ENCODE results near the gene GPR22. TPM values are rescaled to one million over a fixed set of nuclear protein-coding genes. Genes with fewer than 3 reads are reported as not detected.

GPR22 gene
- total and polyA plus RNA-seq, 3 donors from 2014 or later: 0.11 TPM; not detected in 2

- Histone ChIP-seq H3K27ac (no peak overlapping the region), H3K9me3 (no peaks in the 10 kb centered on the region), H3K27me3 (no peaks in the 10 kb centered on the region), H3K4me3 (no peak overlapping the region), H3K4me1 (no peaks in the 10 kb centered on the region), H3K36me3 (ENCODE audit: low read depth, missing control alignments) (no peaks in the 10 kb centered on the region)
- no peak for DNase-seq
- TF ChIP-seq CTCF (IDR thresholded peaks at IDR 0.05) (no peak), POLR2A (IDR thresholded peaks at IDR 0.05) (no peak)
- intact Hi-C loops (cut with DNase I; ENCODE audit: low total_unique reads): no loop called here
- 88 to 92% methylated on average over 1 of the region's 1 CpG for WGBS, 2 donors
These were observed 34.1 kb upstream of the GPR22 start for GRCh38 chr7:107435749-107436148.

- WGBS, 2 donors: 90 to 93% methylated on average over 5 of the region's 5 CpGs
These were observed 30.8 kb upstream of the GPR22 start for GRCh38 chr7:107439025-107439424.

GRCh38 chr7:107441581-107442422 lies 28.1 kb upstream of the GPR22 start:
- H3K27ac ChIP-seq: no peak overlapping the region
- TF ChIP-seq CTCF (IDR thresholded peaks at IDR 0.05) (no peak), POLR2A (IDR thresholded peaks at IDR 0.05) (no peak)
- no peak for DNase-seq
- intact Hi-C loops (cut with DNase I; ENCODE audit: low total_unique reads): no loop called here
- no peaks in the 10 kb centered on the region for H3K27me3 ChIP-seq
- no peaks in the 10 kb centered on the region for H3K9me3 ChIP-seq
- no peak overlapping the region for H3K4me3 ChIP-seq
- no peaks in the 10 kb centered on the region for H3K4me1 ChIP-seq
- H3K36me3 ChIP-seq (ENCODE audit: low read depth, missing control alignments): no peaks in the 10 kb centered on the region

More at GRCh38 chr7:107439025-107439424, 30.8 kb upstream of the GPR22 start:
- H3K36me3 ChIP-seq (ENCODE audit: low read depth, missing control alignments): no peaks in the 10 kb centered on the region
- no peak overlapping the region for H3K4me3 ChIP-seq
- intact Hi-C loops (cut with DNase I; ENCODE audit: low total_unique reads): no loop called here
- H3K27ac ChIP-seq: no peak overlapping the region
- no peaks in the 10 kb centered on the region for H3K27me3 ChIP-seq
- H3K4me1 ChIP-seq: no peaks in the 10 kb centered on the region
- TF ChIP-seq CTCF (IDR thresholded peaks at IDR 0.05) (no peak), POLR2A (IDR thresholded peaks at IDR 0.05) (no peak)
- no peaks in the 10 kb centered on the region for H3K9me3 ChIP-seq
- no peak for DNase-seq

GRCh38 chr7:107442678-107443077 lies 27.2 kb upstream of the GPR22 start:
- 90 to 97% methylated on average over 1 of the region's 1 CpG for WGBS, 2 donors
- Histone ChIP-seq H3K4me3 (no peak overlapping the region), H3K9me3 (no peaks in the 10 kb centered on the region), H3K36me3 (ENCODE audit: low read depth, missing control alignments) (no peaks in the 10 kb centered on the region), H3K27ac (no peak overlapping the region), H3K27me3 (no peaks in the 10 kb centered on the region), H3K4me1 (no peaks in the 10 kb centered on the region)
- intact Hi-C loops (cut with DNase I; ENCODE audit: low total_unique reads): no loop called here
- no peak for DNase-seq
- TF ChIP-seq CTCF (IDR thresholded peaks at IDR 0.05) (no peak), POLR2A (IDR thresholded peaks at IDR 0.05) (no peak)

- no peak for DNase-seq
- Histone ChIP-seq H3K4me3 (no peak overlapping the region), H3K27ac (no peak overlapping the region), H3K4me1 (no peaks in the 10 kb centered on the region), H3K27me3 (no peaks in the 10 kb centered on the region), H3K9me3 (no peaks in the 10 kb centered on the region), H3K36me3 (ENCODE audit: low read depth, missing control alignments) (no peaks in the 10 kb centered on the region)
- no peak for TF ChIP-seq POLR2A (IDR thresholded peaks at IDR 0.05)
- no peak for TF ChIP-seq CTCF (IDR thresholded peaks at IDR 0.05)
- WGBS, 2 donors: 94 to 100% methylated on average over 1 of the region's 1 CpG
- intact Hi-C loops (cut with DNase I; ENCODE audit: low total_unique reads): no loop called here
These were observed 23.3 kb upstream of the GPR22 start for GRCh38 chr7:107446531-107446930.

All from testis (tissue), 3 donors.